Stimulated activated CD4-positive, alpha-beta T cell treated with anti-CD3 and anti-CD28 coated beads, Interleukin-2, amount 100 ng/mL, for 48 hours (primary cell): ENCODE results near the gene PSME3IP1.

Experiments
- DNase-seq, 2 donors: peaks; one replicate each; pipeline ENCODE4 v3.0.0-alpha.2; 2020

Gene PSME3IP1

DNA sequence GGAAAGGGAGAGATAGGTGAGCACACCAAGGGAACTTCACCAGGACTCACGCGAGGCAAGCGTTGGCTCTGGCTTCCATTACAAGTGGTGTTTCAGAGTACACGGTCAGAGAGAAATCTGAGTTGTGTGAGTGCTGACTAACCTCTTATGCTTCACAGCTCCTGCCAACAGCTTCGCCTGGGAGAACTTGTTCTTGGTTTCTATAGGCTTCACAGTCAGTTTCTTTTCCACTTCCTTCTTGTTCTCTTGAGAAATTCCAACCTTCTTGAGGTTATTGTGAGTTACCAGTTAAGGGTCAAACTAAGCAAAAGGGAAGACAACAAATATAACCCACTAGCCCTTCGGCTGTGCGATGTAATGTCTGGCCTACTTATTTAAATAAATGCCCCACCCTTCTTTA, 18.9 kb downstream of the PSME3IP1 start:
- no peak for DNase-seq

DNA sequence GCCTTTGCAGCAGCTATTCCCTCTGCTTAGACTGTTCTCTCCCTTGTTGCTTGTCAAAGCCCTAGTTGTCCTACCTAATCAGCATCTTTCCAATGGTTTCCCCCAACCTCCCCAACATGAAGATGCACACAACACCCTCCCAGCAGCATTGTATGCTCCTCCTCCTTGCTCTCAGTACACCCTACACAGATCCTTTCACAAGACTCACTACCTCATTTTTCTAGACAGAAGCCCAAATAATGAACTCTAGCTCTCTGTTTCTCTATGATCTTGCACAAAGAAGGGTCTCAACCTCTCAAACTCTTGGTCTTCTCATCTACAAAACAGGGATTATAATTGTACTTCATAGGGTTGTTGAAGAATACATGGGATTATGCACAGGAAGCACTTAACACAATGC, 19.4 kb downstream of the PSME3IP1 start:
- no peak for DNase-seq

DNA sequence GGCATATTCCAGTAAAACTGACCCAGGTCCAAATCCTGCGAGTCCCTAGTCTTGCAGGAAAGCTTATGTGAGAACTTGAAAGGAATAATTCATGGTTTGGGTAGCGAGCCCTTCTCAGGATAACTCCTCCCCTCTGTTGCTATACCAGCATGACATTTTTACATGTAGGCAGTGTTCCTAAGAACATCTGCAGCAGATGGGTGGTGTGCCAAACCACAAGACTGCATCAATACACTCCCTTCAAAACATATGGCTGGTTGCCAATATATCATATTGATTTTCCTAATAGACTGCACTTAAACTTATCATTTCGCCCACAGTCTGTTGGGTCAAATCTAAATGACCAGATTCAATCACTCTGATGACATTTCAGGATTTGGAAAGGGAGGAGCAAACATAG, 19.9 kb downstream of the PSME3IP1 start:
- DNase-seq = no peak

DNA sequence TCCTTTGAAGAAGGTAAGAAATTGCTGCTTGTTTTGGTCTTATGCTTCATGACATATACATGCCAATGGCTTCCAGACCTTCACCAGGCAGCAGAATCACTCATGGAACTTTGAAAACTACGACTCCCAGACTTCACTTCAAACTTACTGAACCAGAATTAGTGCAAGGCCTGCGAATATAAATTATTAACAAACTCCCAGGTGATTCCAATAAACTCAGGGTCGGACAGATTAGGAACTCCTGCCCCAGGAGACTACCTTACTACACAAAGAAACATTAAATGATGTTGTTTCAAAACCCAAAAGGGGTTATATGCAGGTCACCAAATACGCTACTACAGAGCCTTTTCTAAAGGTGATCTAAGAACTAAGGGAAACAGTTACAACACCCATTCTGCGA, 20.4 kb downstream of the PSME3IP1 start:
- no peak for DNase-seq

DNA sequence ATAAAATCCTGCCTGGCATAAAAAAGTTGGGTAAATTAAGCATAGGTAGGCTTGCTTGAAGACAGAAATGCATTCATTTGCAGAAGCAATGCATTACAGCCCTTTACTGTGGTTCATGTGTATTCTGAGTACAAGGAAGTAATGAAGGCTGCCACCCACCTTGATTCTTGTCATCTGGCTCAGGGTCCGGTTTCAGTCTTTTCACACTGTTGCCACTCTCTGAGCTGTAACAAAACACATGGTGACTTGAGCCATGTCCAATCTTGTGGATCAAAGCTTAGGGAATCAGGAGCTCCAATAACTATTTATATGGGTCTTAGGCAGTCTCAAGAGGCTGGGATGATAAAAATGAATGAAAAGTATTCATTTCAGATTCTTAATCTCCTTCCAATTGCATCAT, 22.0 kb downstream of the PSME3IP1 start:
- DNase-seq = no peak

DNA sequence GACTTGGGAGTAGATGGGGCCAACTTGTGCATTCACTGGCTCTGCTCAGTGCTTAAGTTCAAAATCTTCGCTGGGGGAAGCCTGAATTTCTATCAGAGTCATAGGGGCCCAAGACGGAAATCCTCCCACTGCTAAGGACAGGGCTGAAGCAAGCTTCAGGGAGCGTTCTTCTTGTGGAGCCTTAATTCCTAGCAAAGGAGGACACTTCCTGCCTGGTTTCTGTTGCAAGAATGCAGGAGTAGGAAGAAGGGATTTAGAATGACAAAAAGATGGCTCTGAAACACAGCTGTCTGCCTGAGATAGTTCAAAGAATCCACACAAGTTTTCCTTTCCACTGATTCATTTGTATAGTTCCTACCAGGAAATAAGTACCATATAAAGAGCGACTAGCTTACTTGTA, 26.4 kb downstream of the PSME3IP1 start:
- DNase-seq = no peak

DNA sequence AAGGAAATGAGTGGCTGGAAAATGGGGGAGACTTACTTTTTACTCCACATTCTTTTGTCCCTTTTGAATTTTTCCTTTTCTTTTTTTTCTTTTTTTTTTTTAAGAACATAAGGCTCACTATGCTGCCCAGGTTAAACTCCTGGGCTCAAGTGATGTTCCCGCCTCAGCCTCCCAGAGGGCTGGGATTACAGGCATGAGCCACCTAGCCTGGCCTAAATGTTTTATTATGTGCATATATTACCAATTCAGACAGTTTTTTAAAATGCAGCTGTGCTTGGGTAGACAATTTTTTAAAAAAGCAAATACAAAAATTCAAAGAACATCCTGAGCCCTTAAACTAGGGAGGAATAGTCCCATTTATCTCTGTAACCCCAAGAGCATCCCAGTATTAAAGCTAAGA, 28.3 kb downstream of the PSME3IP1 start:
- no peak for DNase-seq

DNA sequence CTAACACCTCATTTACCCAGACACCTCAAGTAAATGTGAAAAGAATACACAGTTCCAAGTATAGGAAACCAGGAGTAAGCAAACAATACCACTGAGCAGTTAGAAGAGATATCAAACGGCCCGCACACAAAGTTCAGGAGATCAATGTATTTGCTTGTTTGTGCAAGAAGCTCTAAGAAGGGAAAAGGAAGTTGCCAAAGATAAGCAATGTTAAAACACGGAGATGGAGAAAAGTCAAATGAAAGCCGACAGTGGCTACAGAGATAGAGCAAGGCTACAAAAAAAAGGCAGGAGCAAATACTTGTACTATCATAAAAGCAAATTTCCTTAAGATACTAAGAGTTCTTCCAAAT, 29.5 kb downstream of the PSME3IP1 start:
- no peak for DNase-seq

DNA sequence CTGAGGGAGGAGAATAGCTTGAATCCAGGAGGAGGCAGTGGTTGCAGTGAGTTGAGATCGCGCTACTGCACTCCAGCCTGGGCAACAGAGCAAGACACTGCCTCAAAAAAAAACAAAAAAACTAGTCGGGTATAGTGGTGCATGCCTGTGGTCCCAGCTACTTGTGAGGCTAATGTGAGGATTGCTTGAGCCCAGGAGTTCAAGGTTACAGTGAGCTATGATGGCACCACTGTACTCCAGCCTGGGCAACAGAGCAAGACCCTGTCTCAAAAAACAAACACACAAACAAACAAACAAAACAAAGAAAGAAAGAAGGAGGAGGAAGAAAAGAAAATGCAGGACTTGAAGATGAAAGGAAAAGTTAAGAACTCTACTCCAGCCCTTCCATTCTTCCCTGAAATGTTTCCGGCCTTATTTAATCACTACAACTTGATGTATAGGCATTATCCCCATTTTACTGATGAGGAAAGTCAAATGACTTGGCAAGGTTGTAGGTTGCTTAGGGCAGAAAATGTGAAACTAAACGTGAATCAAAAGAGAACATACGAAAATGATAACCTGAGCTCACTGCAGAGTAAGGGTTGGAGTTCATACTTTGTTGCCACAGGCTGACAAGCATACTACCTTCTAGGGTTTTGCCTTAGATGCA, 30.0 kb downstream of the PSME3IP1 start:
- no peak for DNase-seq

DNA sequence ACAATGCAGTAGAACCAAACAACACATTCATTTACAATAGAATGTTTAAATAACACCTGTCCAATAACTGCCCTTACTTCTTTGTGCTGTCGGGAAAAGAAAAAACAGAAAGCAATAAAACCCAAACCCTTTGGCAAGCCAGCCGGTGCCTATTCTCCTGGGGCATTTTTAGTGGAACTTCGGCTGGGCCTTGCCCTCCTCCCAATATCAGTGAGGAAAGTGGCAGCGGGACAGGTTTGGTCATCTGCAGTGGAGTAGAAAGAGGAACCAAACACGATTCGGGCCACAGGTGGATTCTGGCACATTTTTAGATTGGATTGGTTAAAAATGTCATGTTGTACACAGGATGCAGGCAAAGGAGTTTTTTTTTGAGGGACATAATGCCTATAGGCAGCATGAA, 32.0 kb downstream of the PSME3IP1 start:
- no peak for DNase-seq

DNA sequence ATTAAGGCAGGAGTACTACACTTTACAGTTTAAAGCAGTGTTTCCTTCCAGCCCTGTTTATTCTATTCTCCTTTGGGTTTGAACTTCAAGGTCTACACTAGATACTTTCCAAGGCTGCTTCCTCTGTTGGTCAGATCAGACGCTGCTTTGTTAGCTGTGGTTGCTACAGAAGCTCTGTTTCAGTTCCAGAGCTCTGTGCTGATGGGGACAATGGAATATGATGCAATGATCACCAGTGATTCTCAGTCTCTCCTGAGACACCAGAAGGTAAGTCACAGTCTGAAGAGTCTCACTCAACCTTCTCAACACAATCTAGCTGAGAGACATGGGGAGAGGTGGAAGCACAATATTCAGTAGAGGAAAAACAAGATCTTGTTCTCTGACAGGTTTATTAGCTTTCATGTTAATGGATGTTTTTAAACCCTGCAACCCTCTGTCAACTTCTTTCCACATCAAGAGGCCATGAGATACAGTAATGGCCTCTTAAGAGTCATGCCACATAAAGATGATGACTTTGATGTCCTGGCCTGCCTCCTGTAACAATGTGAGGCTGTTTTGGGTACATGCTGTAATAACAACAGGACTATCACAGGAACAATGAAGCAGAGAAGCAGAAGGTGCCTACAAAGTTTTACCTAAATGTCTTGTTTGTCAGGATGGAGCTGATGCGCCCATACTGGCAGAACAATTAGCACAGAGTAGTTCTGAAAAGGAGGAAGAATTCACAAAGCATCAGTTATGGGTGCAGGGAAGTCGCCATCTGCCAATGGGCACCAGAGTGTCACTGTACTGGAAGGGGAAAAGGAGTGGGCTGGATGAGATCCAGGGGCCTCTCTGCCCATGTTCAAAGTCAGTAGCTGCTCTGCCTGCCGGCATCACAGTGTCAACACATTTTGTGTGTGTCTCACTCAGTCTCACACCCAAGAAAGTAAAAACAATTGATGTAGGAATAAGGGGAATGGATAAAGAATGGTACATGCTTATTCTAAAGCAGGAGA, 33.4 kb downstream of the PSME3IP1 start:
- no peak for DNase-seq

DNA sequence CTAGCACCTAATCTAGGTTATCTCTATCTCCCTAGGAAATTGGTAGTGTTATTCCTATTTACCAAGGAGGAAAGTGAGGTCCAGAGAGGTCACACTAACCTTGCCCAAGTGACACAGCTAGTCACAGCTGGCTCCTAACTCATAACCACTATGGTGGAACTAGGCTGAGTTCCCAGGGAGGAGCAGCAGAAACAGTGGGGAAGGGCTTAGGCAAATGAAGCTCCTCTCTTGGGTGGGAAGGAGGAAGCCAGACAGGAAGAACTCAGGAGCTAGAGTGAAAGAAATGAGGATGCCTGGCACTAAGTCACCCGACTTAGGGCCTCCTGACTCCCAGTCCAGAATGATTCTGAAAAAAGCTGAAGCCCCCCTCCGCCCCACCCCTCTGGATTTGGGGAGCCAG, 34.5 kb downstream of the PSME3IP1 start:
- DNase-seq = no peak

DNA sequence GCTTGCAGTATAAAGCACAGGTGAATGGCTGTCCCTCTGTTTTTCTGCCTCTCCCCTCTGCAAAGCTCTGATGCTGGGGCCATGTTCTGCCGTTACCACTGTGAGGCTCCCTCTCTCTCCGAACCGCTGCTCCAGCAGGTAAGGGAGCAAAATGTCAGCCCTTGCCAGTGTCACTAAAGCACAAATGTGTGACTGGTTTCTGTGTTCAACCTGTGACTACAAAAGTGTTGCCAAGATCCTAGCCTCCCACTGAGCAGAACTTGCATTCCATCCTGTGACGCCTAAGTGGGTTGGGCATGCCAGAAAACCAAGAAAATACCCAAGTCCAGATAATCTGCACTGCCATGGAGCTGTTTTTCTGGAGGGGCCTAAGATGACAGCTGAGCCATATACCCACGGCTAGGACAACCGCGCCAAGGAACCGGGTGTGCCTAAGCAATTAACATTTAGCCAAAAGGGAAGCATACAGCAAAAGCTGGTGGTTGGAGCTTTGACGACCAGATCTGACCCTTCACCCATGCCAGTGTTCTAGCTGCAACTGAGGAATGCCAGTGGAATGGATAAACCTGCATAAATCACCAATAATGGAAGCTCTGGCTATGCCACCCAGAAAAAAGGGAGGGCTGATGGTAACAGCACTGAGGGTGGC, 35.0 kb downstream of the PSME3IP1 start:
- no peak for DNase-seq

DNA sequence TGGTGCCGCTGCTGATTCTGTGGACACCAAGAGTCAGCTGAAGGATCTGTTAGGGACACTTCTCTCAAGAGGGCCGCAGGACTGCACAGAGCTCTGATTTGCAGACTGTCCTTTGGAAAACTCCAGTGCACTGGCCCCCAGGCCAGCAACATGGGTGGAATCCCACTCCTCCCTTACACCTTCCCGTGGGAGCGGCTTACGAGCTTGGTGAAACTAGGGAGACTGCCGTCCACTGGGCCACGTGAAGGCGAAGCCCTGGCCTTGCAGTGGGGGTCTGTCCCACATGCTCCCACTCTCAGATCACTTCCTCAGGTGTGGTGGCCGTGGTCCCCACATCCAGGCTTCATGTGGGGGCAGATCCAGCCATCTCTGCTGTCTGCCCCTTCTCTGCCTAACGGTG, 36.4 kb downstream of the PSME3IP1 start:
- no peak for DNase-seq

DNA sequence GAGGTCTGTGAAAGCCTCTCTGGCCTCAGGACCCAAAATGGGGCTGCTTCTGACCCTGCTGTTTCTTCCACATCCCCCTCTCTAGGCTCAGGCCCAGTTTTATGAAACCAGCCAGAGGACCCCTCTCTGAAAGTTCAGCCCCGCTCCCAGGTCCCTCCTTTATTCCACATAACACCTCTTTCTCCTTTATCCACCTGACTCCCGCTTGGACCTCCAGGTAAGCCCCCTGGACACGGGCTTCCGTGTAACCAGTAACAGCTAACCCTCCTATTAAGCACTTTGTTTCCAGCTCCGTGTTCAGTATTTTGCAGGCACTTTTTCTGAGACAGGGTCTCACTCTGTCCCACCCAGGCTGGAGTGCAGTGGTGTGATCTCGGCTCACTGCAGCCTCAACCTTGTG, 37.4 kb downstream of the PSME3IP1 start:
- DNase-seq = no peak

DNA sequence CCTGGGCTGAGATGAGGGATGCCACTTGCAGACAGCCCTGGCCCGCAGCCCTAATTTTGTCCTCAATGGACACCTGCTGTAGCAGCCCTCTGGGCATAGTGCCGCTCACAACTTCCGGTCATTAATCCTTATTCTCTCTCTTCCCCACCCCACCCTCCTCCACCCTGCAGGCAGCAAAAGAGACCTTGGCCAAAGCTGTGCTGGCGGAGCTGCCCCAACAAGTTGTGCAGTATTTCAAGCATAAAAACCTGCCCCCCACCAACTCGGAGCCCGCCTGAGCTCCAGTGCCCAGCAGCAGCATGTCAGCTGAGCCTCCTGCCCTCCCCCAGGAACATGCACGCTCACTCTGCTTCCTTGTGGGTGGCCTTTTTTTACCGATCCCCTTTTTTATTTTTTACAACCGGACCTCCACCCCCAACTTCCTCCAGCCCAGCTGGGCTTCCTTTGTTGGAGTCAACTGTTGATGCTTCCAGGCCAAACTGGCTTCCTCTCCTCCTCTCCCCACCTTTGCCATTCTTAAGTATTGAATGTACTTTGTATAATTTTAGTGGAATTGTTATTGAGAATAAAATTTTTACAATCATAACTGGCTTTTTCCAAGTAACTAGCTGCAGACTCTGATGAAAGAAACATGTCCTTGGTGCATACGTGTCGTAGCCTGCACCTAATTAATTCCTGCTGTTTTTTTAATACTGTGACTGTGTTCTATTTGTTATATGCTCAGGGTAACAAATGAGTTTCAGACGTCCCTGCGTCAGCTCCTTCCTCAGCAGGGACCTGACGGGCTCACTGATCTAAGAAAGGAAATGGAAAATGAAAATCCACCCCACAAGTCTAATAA, 38.2 kb downstream of the PSME3IP1 start:
- DNase-seq = no peak

DNA sequence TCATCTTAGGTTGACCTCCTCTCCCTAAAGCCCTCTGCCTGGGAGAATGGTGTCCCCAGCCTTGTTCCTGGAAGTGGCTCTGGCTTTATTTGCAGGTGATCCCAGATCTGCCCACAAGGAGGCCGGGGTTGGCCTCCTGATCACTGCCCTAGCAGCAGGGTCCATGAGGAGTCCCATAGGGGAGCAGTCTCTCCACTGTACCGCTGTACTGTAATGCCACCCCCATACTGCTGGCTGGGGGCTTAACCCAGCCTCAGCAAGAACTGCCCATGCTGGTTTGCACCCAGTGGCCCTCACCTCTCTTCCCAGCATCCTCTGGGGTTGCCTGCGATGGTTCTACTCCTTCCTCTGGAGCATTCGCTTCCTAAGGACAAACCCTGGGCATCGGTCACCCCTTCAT, 39.1 kb downstream of the PSME3IP1 start:
- no peak for DNase-seq

DNA sequence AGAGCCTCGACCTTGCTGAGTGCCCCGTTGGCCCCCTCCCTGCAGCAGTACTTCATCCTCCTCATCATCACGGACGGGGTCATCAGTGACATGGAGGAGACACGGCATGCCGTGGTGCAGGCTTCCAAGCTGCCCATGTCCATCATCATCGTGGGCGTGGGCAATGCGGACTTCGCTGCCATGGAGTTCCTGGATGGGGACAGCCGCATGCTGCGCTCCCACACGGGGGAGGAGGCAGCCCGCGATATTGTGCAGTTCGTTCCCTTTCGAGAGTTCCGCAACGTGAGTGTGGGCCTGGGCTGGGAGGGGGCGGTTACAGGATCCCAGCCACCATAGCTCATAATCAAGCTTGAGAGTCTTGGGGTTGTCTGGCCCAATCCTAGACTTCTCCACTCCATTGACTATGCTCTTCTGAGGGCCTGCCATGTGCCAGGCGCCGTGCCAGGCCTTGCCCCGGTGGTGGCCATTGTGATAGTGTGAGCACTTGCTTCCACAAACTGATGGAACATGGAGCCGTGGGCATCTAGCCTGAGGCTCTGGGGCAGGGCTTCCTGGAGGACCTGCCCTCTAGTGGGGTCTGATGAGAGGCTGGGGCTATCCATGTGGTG, 39.7 kb downstream of the PSME3IP1 start:
- no peak for DNase-seq

DNA sequence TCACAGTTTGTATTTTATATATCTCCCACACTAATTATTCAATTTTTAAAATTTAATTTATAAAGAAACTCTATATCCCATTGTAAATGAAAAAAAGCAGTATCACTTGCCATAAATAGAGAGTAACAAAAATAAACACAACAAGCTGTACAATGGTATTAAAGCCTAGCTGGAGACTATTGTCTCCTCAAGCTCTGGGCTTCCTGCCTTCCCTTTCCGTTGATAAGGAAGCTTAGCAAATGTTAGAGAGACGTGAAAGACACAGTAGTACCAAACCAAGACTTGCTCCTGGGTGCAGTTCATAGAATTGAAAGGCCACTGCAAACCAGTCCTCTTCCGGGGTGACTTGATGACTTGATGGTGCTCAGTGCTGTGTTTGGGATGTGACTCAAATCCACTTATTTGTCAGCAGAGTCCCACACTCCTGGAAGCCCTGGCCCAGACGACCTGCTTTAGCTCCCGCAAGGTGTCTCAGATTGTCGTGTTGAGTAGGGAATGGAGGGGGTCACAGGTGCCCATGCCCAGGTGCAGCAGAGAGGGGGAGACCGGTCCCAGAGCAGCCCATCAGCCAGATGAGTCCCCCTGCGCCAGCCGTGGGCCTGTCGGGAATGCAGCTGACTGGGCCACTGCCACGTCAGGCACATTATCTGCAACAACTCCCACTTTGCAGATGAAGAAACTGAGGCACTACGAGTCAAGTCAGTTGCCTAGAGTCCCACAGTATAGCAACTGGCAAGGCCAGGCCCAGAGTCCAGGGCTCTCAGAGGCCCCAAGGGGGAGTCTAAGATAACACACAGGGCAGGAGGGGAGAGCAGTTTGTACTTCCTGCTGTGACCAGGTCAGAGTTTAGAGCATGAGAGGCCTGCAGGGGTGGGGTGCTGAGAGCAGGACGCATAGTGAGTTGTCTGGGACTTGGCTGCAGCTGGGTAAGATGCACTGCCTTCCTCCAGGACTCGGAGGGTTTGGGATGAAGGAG, 40.5 kb downstream of the PSME3IP1 start:
- DNase-seq = no peak

DNA sequence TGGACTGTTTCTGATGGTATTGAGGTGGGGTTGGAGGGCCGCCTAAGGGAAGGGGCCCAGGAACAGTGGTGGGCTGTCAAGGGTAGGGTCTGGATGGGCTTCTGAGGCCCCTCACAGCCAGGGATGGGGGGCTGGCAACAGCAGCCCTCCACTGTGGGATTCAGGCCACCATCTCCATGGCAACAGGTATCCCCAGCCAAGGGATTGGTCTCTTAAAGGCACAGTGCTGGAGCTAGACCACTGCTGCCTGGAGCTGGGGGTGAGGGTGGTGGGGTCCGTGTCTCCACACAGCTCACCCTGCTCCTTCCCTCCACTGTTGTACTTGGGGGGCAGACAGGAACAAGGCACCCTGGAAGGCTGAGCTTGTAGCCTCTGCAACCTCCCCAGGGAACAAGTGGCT, 41.8 kb downstream of the PSME3IP1 start:
- DNase-seq = no peak
